BLaER1 (cell line): Measurements from ENCODE around the gene UBD.

Source experiments
- H3K27ac ChIP-seq: shearing (Covaris generic); formaldehyde crosslinking; 2 replicates; pipeline ENCODE4 v1.8.1; 2022
- H3K27me3 ChIP-seq: shearing (Covaris generic); formaldehyde crosslinking; 2 replicates; pipeline ENCODE4 v1.8.1; 2022
- H3K36me3 ChIP-seq: shearing (Covaris generic); formaldehyde crosslinking; 2 replicates; pipeline ENCODE4 v1.8.1; 2022
- H3K4me1 ChIP-seq: shearing (Covaris generic); formaldehyde crosslinking; 2 replicates; pipeline ENCODE4 v1.8.1; 2022
- H3K4me2 ChIP-seq: shearing (Covaris generic); formaldehyde crosslinking; 2 replicates; pipeline ENCODE4 v1.8.1; 2022
- H3K4me3 ChIP-seq: shearing (Covaris generic); formaldehyde crosslinking; 2 replicates; pipeline ENCODE4 v1.8.1; 2022
- H3K9ac ChIP-seq: shearing (Covaris generic); formaldehyde crosslinking; 2 replicates; pipeline ENCODE4 v1.8.1; 2022
- H3K9me3 ChIP-seq: shearing (Covaris generic); formaldehyde crosslinking; 2 replicates; pipeline ENCODE4 v1.8.1; 2022
- H4K20me1 ChIP-seq: shearing (Covaris generic); formaldehyde crosslinking; 2 replicates; pipeline ENCODE4 v1.8.1; 2022
- Cebpa-rat ChIP-seq: shearing (Covaris generic); IDR thresholded peaks from 2 replicates; pipeline ENCODE4 v1.8.1; 2022

UBD gene

GRCh38 chr6:29563435-29563965 is 4.0 kb upstream of the UBD start:
- Histone ChIP-seq H3K9me3 (no peaks in the 10 kb centered on the region), H3K4me2 (no peak overlapping the region), H3K4me1 (no peaks in the 10 kb centered on the region), H3K4me3 (no peak overlapping the region), H4K20me1 (no peaks in the 10 kb centered on the region), H3K36me3 (no peaks in the 10 kb centered on the region), H3K9ac (no peak overlapping the region), H3K27me3 (no peaks in the 10 kb centered on the region), H3K27ac (no peak overlapping the region)
- TF ChIP-seq Cebpa-rat: no peak

DNA sequence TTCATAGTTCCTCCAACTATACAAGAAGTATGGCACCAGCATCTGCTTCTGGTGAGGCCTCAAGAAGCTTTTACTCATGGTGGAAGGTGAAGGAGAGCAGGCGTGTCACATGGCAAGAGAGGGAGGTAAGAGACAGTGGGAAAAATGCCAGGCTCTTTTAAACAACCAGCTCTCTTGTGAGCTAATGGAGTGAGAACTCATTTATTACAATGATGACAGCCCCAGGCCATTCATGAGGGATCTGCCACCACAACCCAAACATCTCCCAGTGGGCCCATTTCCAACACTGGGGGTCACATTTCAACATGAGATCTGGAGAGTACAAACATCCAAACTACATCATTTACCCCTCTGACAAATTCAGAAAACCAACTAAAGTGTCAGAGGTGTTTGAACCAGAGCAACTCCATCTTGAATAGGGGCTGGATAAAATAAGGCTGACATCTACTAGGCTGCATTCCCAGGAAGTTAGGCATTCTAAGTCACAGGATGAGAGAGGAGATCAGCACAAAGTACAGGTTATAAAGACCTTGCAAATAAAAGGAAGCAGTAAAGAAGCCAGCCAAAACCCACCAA is 2.2 kb upstream of the UBD start:
- Histone ChIP-seq H3K36me3 (no peaks in the 10 kb centered on the region), H3K4me1 (no peaks in the 10 kb centered on the region), H3K4me2 (no peak overlapping the region), H3K4me3 (no peak overlapping the region), H4K20me1 (no peaks in the 10 kb centered on the region), H3K27me3 (no peaks in the 10 kb centered on the region), H3K27ac (no peak overlapping the region), H3K9ac (no peak overlapping the region), H3K9me3 (no peaks in the 10 kb centered on the region)
- no peak for TF ChIP-seq Cebpa-rat

DNA sequence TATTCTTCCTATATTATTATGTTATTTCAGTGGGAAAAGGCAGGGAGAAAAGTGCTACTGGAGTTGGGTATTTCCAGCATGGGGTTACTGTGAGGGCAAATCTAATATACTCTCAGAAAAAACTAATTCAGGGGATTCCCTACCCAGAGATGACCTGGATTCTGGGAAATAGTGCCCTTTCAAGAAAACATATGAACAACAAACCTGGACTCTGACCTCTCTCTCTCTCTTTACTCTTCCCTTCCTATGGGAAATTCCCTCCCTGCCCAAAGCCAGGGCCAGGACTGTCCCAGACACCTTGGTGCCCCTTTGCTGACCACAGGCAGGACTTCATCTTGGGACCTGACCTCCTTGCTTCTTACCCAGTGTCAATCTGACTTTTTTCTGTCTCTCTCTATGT is 1.6 kb upstream of the UBD start:
- H3K27ac ChIP-seq: no peak overlapping the region
- no peaks in the 10 kb centered on the region for H4K20me1 ChIP-seq
- no peaks in the 10 kb centered on the region for H3K27me3 ChIP-seq
- H3K36me3 ChIP-seq: no peaks in the 10 kb centered on the region
- H3K4me2 ChIP-seq: no peak overlapping the region
- no peak overlapping the region for H3K4me3 ChIP-seq
- no peaks in the 10 kb centered on the region for H3K9me3 ChIP-seq
- no peak for TF ChIP-seq Cebpa-rat
- H3K4me1 ChIP-seq: no peaks in the 10 kb centered on the region
- H3K9ac ChIP-seq: no peak overlapping the region

GRCh38 chr6:29558439-29559079 is 973 bp downstream of the UBD start:
- H3K27me3 ChIP-seq: no peaks in the 10 kb centered on the region
- no peaks in the 10 kb centered on the region for H3K36me3 ChIP-seq
- no peaks in the 10 kb centered on the region for H4K20me1 ChIP-seq
- no peak overlapping the region for H3K9ac ChIP-seq
- peaks cover 9% of the 10 kb centered on the region for H3K9me3 ChIP-seq
- no peak overlapping the region for H3K4me3 ChIP-seq
- TF ChIP-seq Cebpa-rat: no peak
- no peaks in the 10 kb centered on the region for H3K4me1 ChIP-seq
- no peak overlapping the region for H3K4me2 ChIP-seq
- no peak overlapping the region for H3K27ac ChIP-seq

DNA sequence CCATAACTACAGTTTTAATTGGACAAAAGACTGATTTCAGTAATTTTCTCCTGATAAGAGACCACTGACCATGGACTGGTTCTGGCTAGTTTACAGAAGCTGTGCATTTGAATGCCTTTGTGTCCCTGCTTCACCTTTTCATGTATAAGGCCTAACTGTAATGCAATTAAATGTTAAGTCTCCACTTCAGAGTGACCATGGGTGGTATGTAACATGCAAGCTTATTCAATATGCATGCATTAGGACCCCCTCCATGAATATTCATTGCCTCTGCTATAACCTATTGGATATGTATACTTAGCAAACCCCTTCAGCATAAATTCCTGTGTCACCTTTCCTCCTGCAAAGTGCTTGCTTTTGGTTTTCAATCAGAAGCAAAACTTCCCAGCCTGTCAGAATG is 2.2 kb downstream of the UBD start:
- Histone ChIP-seq H4K20me1 (no peaks in the 10 kb centered on the region), H3K9ac (no peak overlapping the region), H3K4me3 (no peak overlapping the region), H3K4me2 (no peak overlapping the region), H3K4me1 (no peaks in the 10 kb centered on the region), H3K36me3 (no peaks in the 10 kb centered on the region), H3K27me3 (no peaks in the 10 kb centered on the region), H3K27ac (no peak overlapping the region), H3K9me3 (peaks cover 15% of the 10 kb centered on the region)
- TF ChIP-seq Cebpa-rat: no peak

DNA sequence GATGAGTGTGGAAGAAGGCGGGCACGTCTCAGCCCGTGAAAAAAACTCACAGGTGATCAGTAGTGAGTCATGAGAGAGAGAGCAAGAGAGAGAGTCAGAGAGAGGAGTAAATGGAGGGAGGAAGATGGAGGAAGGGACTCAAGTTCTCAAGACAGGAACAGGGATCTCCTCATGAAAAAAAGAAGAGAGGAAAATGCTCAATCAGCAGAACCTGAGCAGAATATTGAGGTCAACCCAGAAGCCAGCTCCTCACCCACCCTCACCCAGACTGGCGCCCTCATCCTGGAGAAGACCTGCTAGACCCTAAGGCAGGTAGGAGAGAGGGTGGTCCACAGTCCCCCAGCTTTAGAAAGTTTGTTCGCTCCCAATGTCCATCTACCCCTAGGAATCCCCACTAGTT is 4.8 kb downstream of the UBD start:
- no peak for TF ChIP-seq Cebpa-rat
- Histone ChIP-seq H3K9ac (no peak overlapping the region), H3K4me2 (no peak overlapping the region), H3K4me3 (no peak overlapping the region), H3K27ac (no peak overlapping the region), H4K20me1 (no peaks in the 10 kb centered on the region), H3K36me3 (no peaks in the 10 kb centered on the region), H3K9me3 (peaks cover 15% of the 10 kb centered on the region), H3K4me1 (no peaks in the 10 kb centered on the region), H3K27me3 (no peaks in the 10 kb centered on the region)

GRCh38 chr6:29553268-29554057 is 6.1 kb downstream of the UBD start:
- no peaks in the 10 kb centered on the region for H3K27me3 ChIP-seq

DNA sequence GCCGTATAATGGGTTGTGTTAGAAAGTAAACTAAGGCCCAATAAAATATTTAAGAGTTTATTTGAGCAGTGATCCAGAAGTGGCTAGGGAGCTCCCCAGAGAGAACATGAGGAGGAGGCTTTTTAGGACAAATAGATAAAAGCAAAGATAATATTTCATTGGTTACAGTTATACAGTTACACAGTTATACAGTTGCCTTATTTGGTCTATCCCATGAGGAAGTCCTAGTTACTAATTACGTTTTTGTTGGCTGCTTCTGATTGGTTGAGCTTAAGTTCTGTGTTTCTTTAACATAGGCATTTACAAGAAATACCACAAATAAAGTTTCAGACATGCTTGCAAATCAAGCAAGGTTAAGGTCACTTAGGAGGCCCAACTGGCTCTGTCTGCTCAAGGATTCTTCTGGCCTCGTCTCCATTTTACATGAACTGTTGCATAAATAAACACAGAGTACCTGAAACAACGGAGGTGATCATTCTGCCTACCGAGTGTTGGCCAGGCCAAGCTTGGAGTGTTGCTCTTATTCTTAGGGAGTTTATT is 7.0 kb downstream of the UBD start:
- H3K4me2 ChIP-seq: no peak overlapping the region
- no peak overlapping the region for H3K9ac ChIP-seq
- no peaks in the 10 kb centered on the region for H3K36me3 ChIP-seq
- H3K4me1 ChIP-seq: no peaks in the 10 kb centered on the region
- no peaks in the 10 kb centered on the region for H3K27me3 ChIP-seq
- H3K9me3 ChIP-seq: peaks cover 15% of the 10 kb centered on the region
- H3K4me3 ChIP-seq: no peak overlapping the region
- H3K27ac ChIP-seq: no peak overlapping the region
- no peak for TF ChIP-seq Cebpa-rat
- H4K20me1 ChIP-seq: no peaks in the 10 kb centered on the region

More at GRCh38 chr6:29553268-29554057, 6.1 kb downstream of the UBD start:
- Histone ChIP-seq H3K36me3 (no peaks in the 10 kb centered on the region), H3K9me3 (peaks cover 15% of the 10 kb centered on the region), H4K20me1 (no peaks in the 10 kb centered on the region), H3K4me2 (no peak overlapping the region), H3K9ac (no peak overlapping the region), H3K4me1 (no peaks in the 10 kb centered on the region), H3K4me3 (no peak overlapping the region), H3K27ac (no peak overlapping the region)
- no peak for TF ChIP-seq Cebpa-rat

DNA sequence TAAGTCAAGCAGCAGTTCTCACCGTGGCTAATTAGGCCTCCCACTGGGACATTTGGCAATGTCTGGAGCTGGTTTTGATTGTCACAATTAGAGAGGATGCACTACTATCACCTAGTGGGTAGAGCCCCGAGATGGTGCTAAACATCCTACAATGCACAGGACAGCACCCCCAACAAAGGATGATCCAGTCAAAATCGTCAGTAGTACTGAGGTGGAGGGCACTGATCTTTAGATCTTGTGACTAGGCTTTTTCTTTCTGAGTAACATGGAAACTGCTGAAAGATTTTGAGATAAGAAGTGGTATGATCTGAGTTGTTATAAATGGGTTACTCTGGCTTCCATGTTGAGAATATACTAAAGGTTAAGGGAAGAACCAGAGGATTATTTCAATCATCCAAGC is 12.0 kb downstream of the UBD start:
- no peaks in the 10 kb centered on the region for H3K36me3 ChIP-seq
- H3K27ac ChIP-seq: no peak overlapping the region
- no peaks in the 10 kb centered on the region for H3K27me3 ChIP-seq
- TF ChIP-seq Cebpa-rat: no peak
- no peak overlapping the region for H3K4me3 ChIP-seq
- no peaks in the 10 kb centered on the region for H4K20me1 ChIP-seq
- H3K4me2 ChIP-seq: no peak overlapping the region
- no peak overlapping the region for H3K9ac ChIP-seq
- no peaks in the 10 kb centered on the region for H3K4me1 ChIP-seq
- no peaks in the 10 kb centered on the region for H3K9me3 ChIP-seq
